Measurements from ENCODE around the gene SPTBN4.
"Not testable (repeated sequence)": the region's sequence is repeated elsewhere in the genome, so short reads cannot be mapped to it uniquely, and the experiment has no call there.

DNA sequence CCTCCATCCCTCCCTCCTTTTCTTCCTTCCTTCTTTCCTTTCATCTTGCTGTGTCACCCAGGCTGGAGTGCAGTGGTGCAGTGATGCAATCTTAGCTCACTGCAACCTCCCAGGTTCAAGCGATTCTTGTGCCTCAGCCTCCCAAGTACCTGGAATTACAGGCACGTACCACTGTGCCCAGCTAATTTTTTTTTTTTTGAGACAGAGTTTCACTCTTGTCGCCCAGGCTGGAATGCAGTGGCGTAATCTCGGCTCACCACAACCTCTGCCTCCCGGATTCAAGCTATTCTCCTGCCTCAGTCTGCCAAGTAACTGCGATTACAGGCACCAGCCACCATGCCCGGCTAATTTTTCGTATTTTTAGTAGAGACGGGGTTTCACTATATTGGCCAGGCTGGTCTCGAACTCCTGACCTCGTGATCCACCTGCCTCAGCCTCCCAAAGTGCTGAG lies 3.2 kb upstream of the SPTBN4 start:
- TF ChIP-seq, protein P1, sequence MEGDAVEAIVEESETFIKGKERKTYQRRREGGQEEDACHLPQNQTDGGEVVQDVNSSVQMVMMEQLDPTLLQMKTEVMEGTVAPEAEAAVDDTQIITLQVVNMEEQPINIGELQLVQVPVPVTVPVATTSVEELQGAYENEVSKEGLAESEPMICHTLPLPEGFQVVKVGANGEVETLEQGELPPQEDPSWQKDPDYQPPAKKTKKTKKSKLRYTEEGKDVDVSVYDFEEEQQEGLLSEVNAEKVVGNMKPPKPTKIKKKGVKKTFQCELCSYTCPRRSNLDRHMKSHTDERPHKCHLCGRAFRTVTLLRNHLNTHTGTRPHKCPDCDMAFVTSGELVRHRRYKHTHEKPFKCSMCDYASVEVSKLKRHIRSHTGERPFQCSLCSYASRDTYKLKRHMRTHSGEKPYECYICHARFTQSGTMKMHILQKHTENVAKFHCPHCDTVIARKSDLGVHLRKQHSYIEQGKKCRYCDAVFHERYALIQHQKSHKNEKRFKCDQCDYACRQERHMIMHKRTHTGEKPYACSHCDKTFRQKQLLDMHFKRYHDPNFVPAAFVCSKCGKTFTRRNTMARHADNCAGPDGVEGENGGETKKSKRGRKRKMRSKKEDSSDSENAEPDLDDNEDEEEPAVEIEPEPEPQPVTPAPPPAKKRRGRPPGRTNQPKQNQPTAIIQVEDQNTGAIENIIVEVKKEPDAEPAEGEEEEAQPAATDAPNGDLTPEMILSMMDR (conservative IDR thresholded peaks at IDR 0.05; ENCODE audit: low read depth, low read length): not testable (repeated sequence)
- TF ChIP-seq EZH2phosphoT487 (IDR thresholded peaks at IDR 0.05; ENCODE audit: borderline replicate concordance, low read length); EZH2 (IDR thresholded peaks at IDR 0.05; ENCODE audit: low read length, unreplicated experiment): not testable (repeated sequence)
